HG02840 (cell line): ENCODE measurements around the gene PTPN1.
"Not testable (repeated sequence)": the region's sequence is repeated elsewhere in the genome, so short reads cannot be mapped to it uniquely, and the experiment has no call there.

Experiments
- ATAC-seq: cut with Tn5 transposase; IDR thresholded peaks from one replicate; pipeline ENCODE4 v1.9.1; 2021; ENCODE audit warnings: mild to moderate bottlenecking, moderate library complexity, moderate number of reproducible peaks; ENCODE audit not compliant: unreplicated experiment, low FRiP score

The PTPN1 gene

GRCh38 chr20:50478162-50478990 is 31.8 kb upstream of the PTPN1 start:
- ATAC-seq: no peak

- ATAC-seq: no peak
These were observed 28.4 kb upstream of the PTPN1 start for GRCh38 chr20:50481741-50482140.

- no peak for ATAC-seq
These were observed 27.7 kb upstream of the PTPN1 start for GRCh38 chr20:50482396-50482981.

GRCh38 chr20:50484271-50484976 is 25.8 kb upstream of the PTPN1 start:
- ATAC-seq: no peak

GRCh38 chr20:50487397-50487796 is 22.8 kb upstream of the PTPN1 start:
- ATAC-seq: no peak

- ATAC-seq: no peak
These were observed 21.9 kb upstream of the PTPN1 start for GRCh38 chr20:50488236-50488806.

- ATAC-seq: no peak
These were observed 19.0 kb upstream of the PTPN1 start for GRCh38 chr20:50491168-50491567.

- ATAC-seq: no peak
These were observed 18.1 kb upstream of the PTPN1 start for GRCh38 chr20:50491926-50492634.

GRCh38 chr20:50493881-50494253 is 16.3 kb upstream of the PTPN1 start:
- no peak for ATAC-seq

GRCh38 chr20:50494428-50494827 is 15.8 kb upstream of the PTPN1 start:
- ATAC-seq: no peak

- ATAC-seq: no peak
These were observed 13.3 kb upstream of the PTPN1 start for GRCh38 chr20:50496773-50497385.

- ATAC-seq: no peak
These were observed 12.0 kb upstream of the PTPN1 start for GRCh38 chr20:50498071-50498776.

- no peak for ATAC-seq
These were observed 10.2 kb upstream of the PTPN1 start for GRCh38 chr20:50499938-50500337.

- ATAC-seq: no peak
These were observed 8.0 kb upstream of the PTPN1 start for GRCh38 chr20:50501972-50502745.

- no peak for ATAC-seq
These were observed 5.9 kb upstream of the PTPN1 start for GRCh38 chr20:50504231-50504823.

- no peak for ATAC-seq
These were observed 4.0 kb upstream of the PTPN1 start for GRCh38 chr20:50506270-50506579.

- ATAC-seq: not testable (repeated sequence)
These were observed 2.4 kb upstream of the PTPN1 start for GRCh38 chr20:50507745-50508144.

GRCh38 chr20:50508171-50508755 is 1.9 kb upstream of the PTPN1 start:
- no peak for ATAC-seq
